22Rv1 (cell line): ENCODE measurements around the gene MIEF1.
A peak's percentile ranks its signal among the peaks of the same experiment; 100 is the strongest.

Experiments used
- H3K27ac ChIP-seq: fragments of 450-650 bp; 2 replicates; pipeline ENCODE4 v1.5.1; 2017
- CTCF ChIP-seq: fragments of 450-650 bp; IDR thresholded peaks from 2 replicates; pipeline ENCODE4 v1.5.1; 2017; ENCODE audit warnings: mild to moderate bottlenecking
- ZFX ChIP-seq: fragments of 450-650 bp; IDR thresholded peaks from 2 replicates; pipeline ENCODE4 v1.6.1; 2017; ENCODE audit warnings: antibody characterized with exemption, borderline replicate concordance

Gene MIEF1

DNA sequence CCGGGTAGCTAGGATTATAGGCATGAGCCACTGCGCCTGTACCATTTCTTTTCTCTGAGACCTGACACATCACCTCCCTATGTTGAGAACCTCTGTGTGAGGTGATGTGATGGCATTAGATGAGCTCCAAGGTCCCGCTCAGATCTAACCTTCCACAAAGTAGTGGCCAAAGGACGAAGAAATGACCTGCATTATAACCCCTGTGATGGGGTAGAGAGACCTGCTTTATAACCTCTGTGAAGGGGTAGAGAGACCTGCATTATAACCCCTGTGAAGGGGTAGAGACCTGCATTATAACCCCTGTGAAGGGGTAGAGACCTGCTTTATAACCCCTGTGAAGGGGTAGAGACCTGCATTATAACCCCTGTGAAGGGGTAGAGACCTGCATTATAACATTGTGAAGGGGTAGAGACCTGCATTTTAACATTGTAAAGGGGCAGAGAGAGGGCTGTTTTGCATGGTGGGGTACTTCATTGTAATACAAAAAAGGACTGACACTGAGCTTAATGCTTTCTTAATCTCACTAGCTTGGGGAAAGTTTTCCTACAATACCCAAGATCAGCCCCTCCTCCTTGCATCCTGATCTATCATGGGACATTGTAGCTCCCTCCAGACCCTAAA lies 8.5 kb downstream of the MIEF1 start:
- no peak overlapping the region for H3K27ac ChIP-seq
- no peak for TF ChIP-seq CTCF
- TF ChIP-seq ZFX, result no peak

GRCh38 chr22:39511226-39511625 lies 9.1 kb downstream of the MIEF1 start:
- no peak for TF ChIP-seq ZFX
- TF ChIP-seq CTCF, result no peak
- H3K27ac ChIP-seq, result no peak overlapping the region

DNA sequence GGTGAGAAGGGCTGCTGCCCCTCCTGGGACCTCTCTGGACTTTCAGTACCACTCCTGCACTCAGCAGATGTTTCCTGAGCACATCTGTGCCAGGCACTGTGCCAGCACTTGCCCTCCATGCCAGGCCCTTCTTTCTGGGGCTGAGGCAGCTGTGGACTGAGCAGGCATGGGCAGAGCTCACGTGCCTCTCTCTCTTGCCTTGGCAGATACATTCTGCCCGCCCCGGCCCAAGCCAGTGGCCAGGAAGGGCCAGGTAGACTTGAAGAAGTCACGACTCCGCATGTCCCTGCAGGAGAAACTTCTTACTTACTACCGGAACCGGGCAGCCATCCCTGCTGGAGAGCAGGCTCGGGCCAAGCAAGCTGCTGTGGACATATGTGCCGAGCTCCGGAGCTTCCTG lies 9.9 kb downstream of the MIEF1 start:
- TF ChIP-seq ZFX (no peak), CTCF (no peak)

DNA sequence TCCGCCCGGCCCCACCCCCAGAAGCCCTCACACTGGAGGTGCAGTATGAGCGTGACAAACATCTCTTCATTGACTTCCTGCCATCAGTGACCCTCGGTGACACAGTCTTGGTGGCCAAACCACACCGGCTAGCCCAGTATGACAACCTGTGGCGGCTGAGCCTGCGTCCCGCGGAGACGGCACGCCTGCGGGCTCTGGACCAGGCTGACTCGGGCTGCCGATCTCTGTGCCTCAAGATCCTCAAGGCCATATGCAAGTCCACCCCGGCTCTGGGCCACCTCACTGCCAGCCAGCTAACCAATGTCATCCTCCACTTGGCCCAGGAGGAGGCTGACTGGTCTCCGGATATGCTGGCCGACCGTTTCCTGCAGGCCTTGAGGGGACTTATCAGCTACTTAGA lies 11.7 kb downstream of the MIEF1 start:
- no peak for TF ChIP-seq CTCF
- TF ChIP-seq ZFX, result no peak
- no peak overlapping the region for H3K27ac ChIP-seq

More for the DNA sequence above, 9.9 kb downstream of the MIEF1 start:
- H3K27ac ChIP-seq, result no peak overlapping the region

DNA sequence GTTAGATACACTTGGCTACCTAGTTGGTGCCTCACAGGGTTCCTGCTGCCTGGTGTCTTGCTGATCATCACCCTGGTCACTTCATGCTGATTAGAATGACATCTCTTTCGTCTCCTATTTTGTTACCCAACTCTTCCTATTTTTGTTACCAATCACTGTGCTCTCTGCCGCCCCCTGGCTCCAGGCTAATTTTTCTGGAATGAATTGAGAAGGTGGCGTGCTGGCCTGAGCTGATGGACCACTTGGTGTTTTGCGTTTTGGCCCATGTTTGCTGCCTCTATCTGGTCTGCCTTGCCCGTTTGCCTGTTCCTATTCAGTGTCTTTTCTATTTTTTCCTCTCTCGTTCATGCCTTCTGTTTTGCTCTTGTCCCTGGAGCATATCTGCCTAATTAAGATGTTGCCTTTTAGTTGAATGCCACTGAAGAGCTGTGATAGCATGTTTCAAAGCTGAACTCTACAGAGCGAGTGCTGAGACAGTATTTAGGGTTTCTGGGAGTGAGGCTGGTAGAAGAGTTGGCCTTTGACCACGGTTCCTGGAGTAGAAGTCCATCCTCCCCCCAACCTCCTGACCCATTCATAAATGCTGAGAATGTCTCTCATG lies 12.4 kb downstream of the MIEF1 start:
- H3K27ac ChIP-seq, result no peak overlapping the region
- TF ChIP-seq CTCF (peak; percentile 84), ZFX (no peak)

DNA sequence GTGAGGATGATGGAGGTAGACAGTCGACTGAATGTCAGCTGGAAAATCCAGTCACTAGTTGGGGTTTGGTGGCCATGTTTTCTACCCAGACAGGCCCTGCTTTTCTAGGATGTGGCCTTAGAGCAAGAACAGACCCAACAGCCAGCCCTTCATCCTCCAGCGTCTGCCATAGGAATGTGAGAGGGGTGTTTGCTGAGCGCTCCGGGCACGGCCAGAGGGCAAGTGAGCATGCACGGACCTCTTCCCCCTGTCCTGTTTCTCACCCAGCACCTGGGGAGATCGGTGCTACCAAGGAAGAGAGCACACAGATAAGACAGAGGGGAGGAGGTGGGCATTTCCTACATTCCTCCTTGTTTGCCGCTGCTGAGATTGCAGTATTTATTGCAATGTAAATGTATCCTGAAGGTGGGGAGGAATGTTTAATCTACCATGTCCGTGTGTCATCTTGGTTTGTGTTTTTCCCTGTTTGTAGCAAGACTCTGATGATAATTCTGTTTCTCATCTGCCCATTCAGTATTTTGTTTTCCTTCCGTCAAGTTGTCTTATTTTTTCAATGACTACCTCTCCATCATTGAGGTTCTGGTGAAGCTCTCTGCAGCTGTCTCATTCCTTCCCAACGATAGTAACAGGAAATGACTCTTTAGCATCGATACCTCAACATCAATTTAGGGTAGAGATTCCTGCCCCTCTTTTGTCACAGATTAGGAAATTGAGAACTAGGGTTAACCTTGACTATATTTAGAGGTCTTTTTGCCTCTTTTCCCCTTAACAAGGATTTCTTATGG lies 13.4 kb downstream of the MIEF1 start:
- H3K27ac ChIP-seq, result no peak overlapping the region
- TF ChIP-seq CTCF (no peak), ZFX (no peak)

DNA sequence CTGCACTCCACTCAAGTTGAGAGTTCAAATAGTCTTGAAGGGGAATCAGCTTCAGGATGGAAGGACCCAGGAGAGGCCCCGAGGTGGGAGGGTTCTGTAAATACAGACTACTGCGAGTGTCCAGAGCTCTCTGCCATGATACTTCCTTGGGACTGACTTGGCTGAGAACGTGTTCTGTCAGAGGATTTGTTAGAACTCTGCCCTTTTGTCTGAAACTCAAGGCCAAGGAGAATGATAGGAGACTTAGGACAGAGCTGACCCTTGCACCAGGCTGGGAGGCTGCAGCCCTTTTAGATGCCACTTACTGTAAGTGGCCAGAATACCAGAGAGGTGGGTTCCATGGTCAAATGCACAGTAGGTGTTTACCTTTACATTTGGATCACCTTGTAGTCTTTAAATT lies 15.4 kb downstream of the MIEF1 start:
- TF ChIP-seq ZFX, result no peak
- peak overlapping the region; percentile 99 for H3K27ac ChIP-seq
